Measurements from ENCODE around the gene CALCOCO1.

Gene CALCOCO1

GRCh38 chr12:53660041-53660440, 67.2 kb downstream of the CALCOCO1 start:
- no peak for DNase-seq (ENCODE audit: low read depth)

- no peak for DNase-seq (ENCODE audit: low read depth)
These were observed 67.7 kb downstream of the CALCOCO1 start for GRCh38 chr12:53659571-53659981.

GRCh38 chr12:53659011-53659551, 68.2 kb downstream of the CALCOCO1 start:
- no peak for DNase-seq (ENCODE audit: low read depth)

All from T follicular helper cell (primary cell).